ENCODE results near the gene PTPRCAP.

DNA sequence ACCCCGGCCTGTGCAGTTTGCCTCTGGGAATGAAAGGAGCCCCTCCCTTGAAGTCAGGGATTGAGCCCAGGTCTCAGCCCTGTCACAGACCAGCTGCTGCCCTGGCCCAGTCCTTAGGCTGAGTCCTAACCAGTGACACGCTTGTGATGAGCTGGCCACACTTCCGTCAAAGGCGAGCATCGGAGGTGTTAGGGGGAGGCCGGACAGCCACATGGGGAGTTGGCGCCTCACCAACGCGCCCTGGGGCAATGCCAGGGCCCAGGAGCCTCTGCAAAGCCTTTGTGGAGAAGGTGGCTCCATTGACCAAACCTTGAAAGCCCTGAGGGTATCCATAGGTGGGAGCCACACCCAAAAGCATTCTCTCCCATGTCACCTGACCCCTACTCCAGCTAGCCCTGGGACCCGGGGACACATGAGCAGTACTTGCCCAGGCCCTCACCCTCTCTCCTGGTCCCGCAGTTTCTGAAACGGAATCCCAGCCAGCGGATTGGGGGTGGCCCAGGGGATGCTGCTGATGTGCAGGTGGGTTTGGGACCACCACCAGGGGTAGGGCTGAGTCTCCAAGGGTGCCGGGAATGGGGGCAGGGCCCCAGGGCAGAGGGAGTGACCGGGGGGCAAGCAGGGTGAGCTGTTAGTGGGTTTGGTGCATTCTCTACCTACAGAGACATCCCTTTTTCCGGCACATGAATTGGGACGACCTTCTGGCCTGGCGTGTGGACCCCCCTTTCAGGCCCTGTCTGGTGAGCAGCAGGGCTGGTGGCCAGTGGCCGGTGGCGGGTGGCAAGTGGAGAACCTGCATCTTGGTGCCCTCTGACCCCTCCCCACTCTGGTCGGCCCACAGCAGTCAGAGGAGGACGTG, 3.7 kb downstream of the PTPRCAP start:
- TF ChIP-seq POLR2A (IDR thresholded peaks at IDR 0.05) (no peak), POLR2AphosphoS5 (IDR thresholded peaks at IDR 0.05) (no peak), CTCF (IDR thresholded peaks at IDR 0.05) (no peak), EP300 (IDR thresholded peaks at IDR 0.05) (no peak)
